ENCODE data around the gene PACRG.

PACRG gene

GRCh38 chr6:163231356-163232014 lies 503.7 kb downstream of the PACRG start:
- DNase-seq: no peak
- TF ChIP-seq GATA1 (IDR thresholded peaks at IDR 0.05; ENCODE audit: low read depth, low read length): no peak
- TF ChIP-seq POLR2A (IDR thresholded peaks at IDR 0.05; ENCODE audit: low read length): no peak

GRCh38 chr6:163232015-163232523 lies 504.3 kb downstream of the PACRG start:
- TF ChIP-seq GATA1 (IDR thresholded peaks at IDR 0.05; ENCODE audit: low read depth, low read length) (no peak), POLR2A (IDR thresholded peaks at IDR 0.05; ENCODE audit: low read length) (no peak)
- no peak for DNase-seq

- no peak for DNase-seq
- TF ChIP-seq GATA1 (IDR thresholded peaks at IDR 0.05; ENCODE audit: low read depth, low read length) (no peak), POLR2A (IDR thresholded peaks at IDR 0.05; ENCODE audit: low read length) (no peak)
Measured at GRCh38 chr6:163232649-163233048, 504.9 kb downstream of the PACRG start.

- DNase-seq: no peak
- TF ChIP-seq GATA1 (IDR thresholded peaks at IDR 0.05; ENCODE audit: low read depth, low read length) (no peak), POLR2A (IDR thresholded peaks at IDR 0.05; ENCODE audit: low read length) (no peak)
Measured at GRCh38 chr6:163237110-163237509, 509.3 kb downstream of the PACRG start.

GRCh38 chr6:163239572-163240340 lies 512.0 kb downstream of the PACRG start:
- TF ChIP-seq POLR2A (IDR thresholded peaks at IDR 0.05; ENCODE audit: low read length): no peak
- TF ChIP-seq GATA1 (IDR thresholded peaks at IDR 0.05; ENCODE audit: low read depth, low read length): no peak
- no peak for DNase-seq

GRCh38 chr6:163240556-163240955 lies 512.8 kb downstream of the PACRG start:
- TF ChIP-seq POLR2A (IDR thresholded peaks at IDR 0.05; ENCODE audit: low read length) (no peak), GATA1 (IDR thresholded peaks at IDR 0.05; ENCODE audit: low read depth, low read length) (no peak)
- DNase-seq: no peak

GRCh38 chr6:163241683-163242082 lies 513.9 kb downstream of the PACRG start:
- TF ChIP-seq POLR2A (IDR thresholded peaks at IDR 0.05; ENCODE audit: low read length) (no peak), GATA1 (IDR thresholded peaks at IDR 0.05; ENCODE audit: low read depth, low read length) (no peak)
- no peak for DNase-seq

GRCh38 chr6:163243083-163243482 lies 515.3 kb downstream of the PACRG start:
- TF ChIP-seq POLR2A (IDR thresholded peaks at IDR 0.05; ENCODE audit: low read length): no peak
- TF ChIP-seq GATA1 (IDR thresholded peaks at IDR 0.05; ENCODE audit: low read depth, low read length): no peak

GRCh38 chr6:163243692-163244589 lies 516.2 kb downstream of the PACRG start:
- TF ChIP-seq POLR2A (IDR thresholded peaks at IDR 0.05; ENCODE audit: low read length) (no peak), GATA1 (IDR thresholded peaks at IDR 0.05; ENCODE audit: low read depth, low read length) (no peak)
- no peak for DNase-seq

More at GRCh38 chr6:163243083-163243482, 515.3 kb downstream of the PACRG start:
- DNase-seq: no peak

- no peak for DNase-seq
- TF ChIP-seq POLR2A (IDR thresholded peaks at IDR 0.05; ENCODE audit: low read length) (no peak), GATA1 (IDR thresholded peaks at IDR 0.05; ENCODE audit: low read depth, low read length) (no peak)
Measured at GRCh38 chr6:163248051-163248450, 520.3 kb downstream of the PACRG start.

- no peak for DNase-seq
- no peak for TF ChIP-seq GATA1 (IDR thresholded peaks at IDR 0.05; ENCODE audit: low read depth, low read length)
- TF ChIP-seq POLR2A (IDR thresholded peaks at IDR 0.05; ENCODE audit: low read length): no peak
Measured at GRCh38 chr6:163249651-163250101, 521.9 kb downstream of the PACRG start.

GRCh38 chr6:163250116-163250515 lies 522.3 kb downstream of the PACRG start:
- TF ChIP-seq POLR2A (IDR thresholded peaks at IDR 0.05; ENCODE audit: low read length): no peak
- no peak for TF ChIP-seq GATA1 (IDR thresholded peaks at IDR 0.05; ENCODE audit: low read depth, low read length)
- DNase-seq: no peak

- no peak for TF ChIP-seq POLR2A (IDR thresholded peaks at IDR 0.05; ENCODE audit: low read length)
- no peak for TF ChIP-seq GATA1 (IDR thresholded peaks at IDR 0.05; ENCODE audit: low read depth, low read length)
- DNase-seq: no peak
Measured at GRCh38 chr6:163252061-163252591, 524.4 kb downstream of the PACRG start.
